ENCODE measurements around the gene MCC.

DNA sequence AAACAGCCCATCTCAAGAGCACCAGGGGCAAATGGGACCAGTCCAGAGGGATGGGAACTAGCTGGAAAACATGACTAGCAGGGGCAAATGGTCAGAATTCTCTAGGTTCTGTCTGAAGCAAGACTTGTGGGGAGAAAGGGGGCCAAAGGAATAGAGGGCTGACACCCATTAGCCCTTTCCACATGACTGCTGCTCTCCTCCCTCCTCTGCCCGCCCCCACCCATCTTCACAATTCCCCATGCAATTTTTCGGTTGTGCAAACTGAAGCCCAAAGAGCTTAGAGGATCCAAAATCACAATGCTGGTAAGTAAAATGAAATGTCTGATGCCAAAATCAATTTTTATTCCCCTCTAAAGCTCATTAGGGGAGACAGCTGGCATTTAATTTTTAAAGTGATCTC lies 304.6 kb downstream of the MCC start:
- TF ChIP-seq POLR2AphosphoS5 (IDR thresholded peaks at IDR 0.05; ENCODE audit: low read depth, low read length) = no peak
- TF ChIP-seq POU2F2 (IDR thresholded peaks at IDR 0.05; ENCODE audit: low read depth, low read length) = no peak
- TF ChIP-seq POLR2A (IDR thresholded peaks at IDR 0.05; ENCODE audit: low read depth, low read length) = no peak
- TF ChIP-seq SPI1 (IDR thresholded peaks at IDR 0.05; ENCODE audit: low read depth, low read length) = no peak
- TF ChIP-seq TAF1 (IDR thresholded peaks at IDR 0.05; ENCODE audit: low read depth, low read length) = no peak

All from GM12891 (cell line).